Measurements from ENCODE around the gene NAB1. TPM values are rescaled to one million over a fixed set of nuclear protein-coding genes. Genes with fewer than 3 reads are reported as not detected.

NAB1 gene
- total and polyA plus RNA-seq, 2 experiments from 2014 or later: 10.4 to 40.2 TPM

DNA sequence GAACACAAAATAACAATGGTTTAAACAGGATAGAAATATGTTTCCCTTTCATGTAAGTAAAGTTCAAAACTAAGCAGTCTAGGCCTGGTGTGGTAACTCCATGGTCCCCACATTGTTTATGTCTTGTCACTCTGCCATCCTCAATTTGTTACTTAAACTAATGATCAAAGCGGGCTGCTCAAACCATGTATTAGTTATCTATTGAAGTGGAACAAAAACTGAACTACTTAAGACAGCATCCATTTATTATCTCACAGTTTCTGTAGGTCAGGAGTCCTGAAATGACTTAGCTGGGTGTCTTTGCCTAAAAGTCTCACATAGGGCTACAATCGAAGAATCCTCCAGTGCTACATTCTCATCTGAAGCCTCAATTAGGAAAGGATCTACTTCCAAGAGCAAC lies 91.6 kb downstream of the NAB1 start (continued):
- TF ChIP-seq REST (IDR thresholded peaks at IDR 0.05; ENCODE audit: unreplicated experiment): no peak
- no peak for TF ChIP-seq NANOG (IDR thresholded peaks at IDR 0.05; ENCODE audit: borderline replicate concordance)

Other genes with a start within 250 kb of the NAB1 start
- 9.6 and 15.8 TPM in 2 replicates for gene MFSD6, start 240.7 kb upstream of the NAB1 start, total RNA-seq (2014; rRNA removed; shearing (Covaris generic))
- 2.3 and 3.1 TPM in 2 replicates for gene MFSD6, start 240.7 kb upstream of the NAB1 start, polyA plus RNA-seq (2016; fragmentation: Nextera tagmentation; extraction: Ambion mirVana)
- 4.0 and 7.0 TPM in 2 replicates for gene NEMP2, start 114.4 kb upstream of the NAB1 start, total RNA-seq (2014; rRNA removed; shearing (Covaris generic))
- gene NEMP2, start 114.4 kb upstream of the NAB1 start, polyA plus RNA-seq (2016; fragmentation: Nextera tagmentation; extraction: Ambion mirVana): 0.99 and 1.2 TPM in 2 replicates
- gene GLS, start 231.7 kb downstream of the NAB1 start, total RNA-seq (2014; rRNA removed; shearing (Covaris generic)): 133 and 172 TPM in 2 replicates
- 38.1 and 43.2 TPM in 2 replicates for gene GLS, start 231.7 kb downstream of the NAB1 start, polyA plus RNA-seq (2016; fragmentation: Nextera tagmentation; extraction: Ambion mirVana)

Data from GM23338 (cell line).